Ecto neural progenitor cell (in vitro differentiated cells): ENCODE data around the gene XYLT1.

Experiments used
- DNase-seq: peaks from one replicate; pipeline ENCODE4 v3.0.0-alpha.2; 2018; ENCODE audit warnings: low spot score

XYLT1 gene

GRCh38 chr16:17333229-17333628 lies 137.5 kb downstream of the XYLT1 start:
- no peak for DNase-seq

DNA sequence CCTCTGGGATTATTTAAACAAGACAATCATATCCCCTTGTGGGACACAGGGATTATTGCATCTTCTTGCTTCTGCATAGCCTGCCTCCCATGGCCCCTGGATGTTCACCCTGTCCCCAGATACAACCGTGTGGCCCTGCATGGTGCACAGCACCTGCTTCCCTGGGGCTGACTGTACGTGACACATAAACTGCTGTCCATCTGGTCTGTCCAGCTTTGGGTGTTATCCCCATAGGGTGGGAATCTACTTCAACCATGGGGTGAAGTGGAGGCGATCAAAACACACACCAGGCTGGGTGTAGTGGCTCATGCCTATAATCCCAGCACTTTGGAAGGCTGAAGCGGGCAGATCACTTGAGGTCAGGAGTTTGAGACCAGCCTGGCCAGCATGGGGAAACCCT lies 138.8 kb downstream of the XYLT1 start:
- no peak for DNase-seq

- no peak for DNase-seq
Observed at GRCh38 chr16:17331071-17331607, 139.6 kb downstream of the XYLT1 start.

- DNase-seq, result no peak
Observed at GRCh38 chr16:17330044-17330443, 140.7 kb downstream of the XYLT1 start.

GRCh38 chr16:17329391-17329790 lies 141.4 kb downstream of the XYLT1 start:
- no peak for DNase-seq

GRCh38 chr16:17328932-17329331 lies 141.8 kb downstream of the XYLT1 start:
- DNase-seq, result no peak

GRCh38 chr16:17327664-17328335 lies 143.0 kb downstream of the XYLT1 start:
- DNase-seq, result no peak

GRCh38 chr16:17325476-17326143 lies 145.2 kb downstream of the XYLT1 start:
- DNase-seq, result no peak

DNA sequence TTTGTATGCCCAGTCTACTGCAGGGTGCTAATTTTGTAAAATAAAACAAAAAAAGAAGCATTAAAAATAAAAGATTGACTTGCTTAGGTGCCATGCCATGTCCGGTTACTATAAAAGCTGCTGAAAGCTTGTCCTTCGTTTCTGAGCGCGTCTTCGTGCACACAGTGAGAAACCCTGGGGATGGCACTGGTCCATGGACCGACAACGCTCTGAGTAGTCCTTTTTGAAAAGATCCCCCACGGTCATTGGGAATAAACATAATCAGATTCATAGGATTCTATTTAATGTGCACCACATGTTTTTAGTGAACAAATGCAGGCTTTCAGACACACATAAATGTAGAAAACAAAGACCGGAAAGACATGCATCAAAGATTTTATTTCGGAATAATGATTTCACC lies 146.3 kb downstream of the XYLT1 start:
- DNase-seq, result no peak

GRCh38 chr16:17323171-17323570 lies 147.6 kb downstream of the XYLT1 start:
- no peak for DNase-seq

DNA sequence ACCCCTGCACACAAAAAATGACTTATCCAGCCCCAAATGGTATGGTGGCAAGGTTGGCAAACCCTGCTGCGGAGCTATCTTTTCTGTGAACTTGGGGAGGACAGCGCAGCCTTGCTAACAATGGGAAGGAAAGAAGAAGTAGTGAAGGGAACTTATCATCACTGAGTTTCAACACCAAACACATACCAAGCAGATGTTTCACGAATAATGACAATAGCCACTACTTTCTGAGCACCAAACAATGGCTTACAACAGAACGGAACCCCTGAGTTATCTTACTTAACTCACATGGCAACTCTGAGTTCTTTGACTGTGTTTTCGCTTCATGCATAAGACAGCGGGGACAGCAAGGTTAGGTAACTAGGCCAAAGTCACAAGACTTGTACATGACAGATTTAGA lies 148.9 kb downstream of the XYLT1 start:
- no peak for DNase-seq

DNA sequence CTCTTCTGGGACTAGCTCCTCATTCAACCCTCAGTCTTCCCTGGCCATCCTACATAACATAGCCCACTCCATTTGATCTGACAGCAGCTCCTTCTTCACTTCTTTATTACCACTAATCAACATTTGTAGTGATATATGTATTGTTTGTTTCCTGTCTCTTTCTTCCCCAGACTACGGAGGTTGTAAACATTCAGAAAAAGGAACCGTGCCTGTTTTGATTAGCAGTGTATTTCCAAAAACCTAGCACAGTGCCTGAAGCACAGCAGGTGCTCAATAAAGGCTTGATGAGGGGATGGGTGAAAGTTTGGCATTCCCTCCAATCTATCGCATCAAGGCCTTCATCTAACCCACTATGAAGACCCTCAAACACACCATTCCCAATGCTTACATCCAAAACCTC lies 150.8 kb downstream of the XYLT1 start:
- no peak for DNase-seq

DNA sequence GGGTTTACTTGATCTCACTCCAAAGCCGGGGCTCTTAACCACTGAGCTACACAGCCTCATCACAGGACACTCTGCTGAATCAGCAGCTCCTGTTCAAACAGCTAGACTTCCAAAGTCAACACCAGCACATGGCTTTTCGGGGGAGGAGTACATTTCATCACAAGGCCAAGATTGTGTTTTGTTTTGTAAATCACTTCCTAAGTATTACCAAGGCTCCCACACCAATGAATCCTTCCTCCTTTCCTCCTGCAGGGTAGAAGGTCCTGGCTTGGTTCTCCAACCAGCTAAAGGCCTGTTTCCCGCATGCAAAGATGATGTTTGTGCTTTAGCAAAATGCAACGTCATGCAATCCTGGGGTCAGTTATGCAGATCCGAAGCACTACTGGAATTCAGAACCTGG lies 152.5 kb downstream of the XYLT1 start:
- no peak for DNase-seq

DNA sequence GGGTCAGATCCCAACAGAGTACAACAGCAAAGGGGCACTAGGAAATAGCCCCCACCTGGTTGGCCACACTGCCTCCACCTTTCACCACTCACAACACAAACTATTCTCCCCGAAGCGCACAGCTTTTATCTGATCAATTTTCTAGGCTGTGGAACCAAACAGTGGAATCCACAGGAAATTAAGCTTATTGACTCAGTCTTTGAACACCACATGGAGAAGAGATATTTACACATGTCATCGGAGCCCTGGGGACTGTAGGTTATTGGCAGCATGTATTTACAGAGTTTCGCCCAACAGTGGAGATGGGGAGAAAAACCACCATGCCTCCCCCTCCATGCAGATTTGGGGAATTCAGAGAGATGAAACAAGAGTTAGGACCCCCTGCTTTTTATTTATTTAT lies 154.8 kb downstream of the XYLT1 start:
- no peak for DNase-seq

- no peak for DNase-seq
Observed at GRCh38 chr16:17313793-17314547, 156.8 kb downstream of the XYLT1 start.

DNA sequence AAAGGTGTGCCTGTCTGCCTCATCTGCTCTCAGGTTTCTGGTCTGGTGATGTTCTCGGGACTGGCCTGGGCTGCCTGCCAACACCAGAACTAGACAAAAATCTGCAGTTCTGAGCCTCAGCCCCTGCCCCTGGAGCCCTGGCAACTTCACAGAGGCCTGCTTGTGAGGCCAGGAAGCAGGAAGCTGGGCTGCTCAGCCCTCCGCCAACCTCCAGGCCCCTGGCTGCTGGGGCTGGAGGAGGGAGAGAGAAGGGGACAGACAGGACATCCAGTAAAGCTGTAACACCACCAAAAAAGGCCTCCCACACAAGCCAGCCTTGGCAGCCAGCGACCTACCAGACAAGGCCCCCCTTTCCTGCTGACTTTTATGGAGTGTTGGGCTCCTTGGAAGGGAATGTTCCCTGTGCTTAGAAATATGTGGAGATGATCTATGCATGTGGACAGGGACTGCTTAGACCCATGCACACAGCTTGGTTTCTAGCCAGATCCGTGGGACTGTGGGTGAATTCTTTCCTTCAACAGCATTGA lies 157.6 kb downstream of the XYLT1 start:
- no peak for DNase-seq

DNA sequence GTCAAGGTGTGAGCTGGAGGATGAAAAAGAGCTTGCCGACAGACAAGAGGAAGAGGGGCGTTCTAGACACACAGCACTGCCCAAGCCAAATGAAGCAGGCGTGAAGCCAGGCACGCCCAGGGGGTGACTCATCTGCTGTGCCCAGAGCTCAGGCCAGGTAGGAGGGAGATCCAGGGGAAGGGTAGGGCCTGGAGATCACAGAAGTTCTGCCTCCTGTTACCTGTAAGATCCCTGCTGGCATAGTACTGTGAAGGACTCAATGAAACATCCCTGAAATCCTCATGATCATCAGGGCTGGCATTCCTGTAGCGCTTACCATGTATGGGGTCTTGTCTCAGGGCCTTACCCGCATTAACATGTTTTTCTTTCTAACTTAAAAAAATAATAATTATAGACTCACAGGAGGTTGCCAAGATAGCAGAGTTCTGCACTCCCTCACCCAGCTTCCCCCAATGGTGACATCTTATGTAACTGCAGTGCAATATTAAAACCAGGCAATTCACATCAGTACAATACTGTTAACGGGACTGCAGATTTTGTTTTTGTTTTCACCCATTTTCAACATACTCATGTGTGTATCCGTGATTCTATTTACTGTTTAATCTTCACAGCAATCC lies 158.6 kb downstream of the XYLT1 start:
- DNase-seq, result no peak

DNA sequence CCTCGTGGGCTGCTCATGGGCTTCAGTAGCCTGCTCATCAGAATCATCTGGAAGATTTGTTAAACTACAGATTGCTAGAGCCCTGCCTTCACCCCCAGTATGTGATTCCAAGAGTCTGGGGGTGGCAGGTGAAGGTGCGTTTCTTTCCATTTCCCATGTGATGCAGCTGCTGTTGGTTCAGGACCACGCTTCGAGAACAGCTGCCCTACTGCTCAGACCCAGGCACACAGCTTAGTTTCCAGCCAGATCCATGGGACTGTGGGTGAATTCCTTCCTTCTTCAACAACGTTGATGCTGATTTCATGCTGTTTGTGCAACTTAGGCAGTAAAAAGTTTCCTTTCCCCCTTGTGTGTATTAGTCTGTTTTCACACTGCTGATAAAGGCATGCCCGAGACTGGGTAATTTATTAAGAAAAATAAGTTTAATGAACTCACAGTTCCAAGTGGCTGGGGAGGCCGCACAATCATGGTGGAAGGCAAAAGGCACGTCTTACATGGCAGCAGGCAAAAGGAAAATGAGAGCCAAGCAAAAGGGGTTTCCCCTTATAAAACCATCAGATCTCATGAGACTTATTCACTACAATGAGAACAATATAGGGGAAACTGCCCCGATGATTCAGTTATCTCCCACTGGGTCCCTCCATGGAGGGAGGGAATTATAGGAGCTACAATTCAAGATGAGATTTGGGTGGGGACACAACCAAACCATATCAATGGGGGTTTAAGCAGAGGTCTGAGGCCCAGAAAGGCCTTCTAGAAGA lies 159.2 kb downstream of the XYLT1 start:
- DNase-seq, result no peak

DNA sequence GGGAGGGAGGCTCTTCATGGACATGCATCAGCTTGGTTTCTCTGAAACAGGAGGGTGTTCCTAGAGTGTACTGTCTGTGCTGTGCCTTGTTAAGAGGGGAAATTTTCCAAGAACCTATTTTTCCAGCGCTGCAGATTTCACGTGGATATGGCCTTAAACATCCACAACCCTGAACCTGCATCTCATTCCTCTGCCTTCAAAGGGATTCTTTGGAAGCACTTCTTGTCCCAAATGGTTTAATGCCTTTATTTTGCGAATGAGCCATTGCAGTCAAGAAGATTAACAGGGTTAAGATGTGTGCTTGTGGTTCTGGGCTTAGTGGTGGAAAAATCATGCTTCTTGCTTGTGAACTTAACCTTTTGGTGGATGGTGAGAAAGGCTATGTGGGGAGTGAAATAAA lies 161.2 kb downstream of the XYLT1 start:
- no peak for DNase-seq

GRCh38 chr16:17308186-17308585 lies 162.6 kb downstream of the XYLT1 start:
- no peak for DNase-seq

DNA sequence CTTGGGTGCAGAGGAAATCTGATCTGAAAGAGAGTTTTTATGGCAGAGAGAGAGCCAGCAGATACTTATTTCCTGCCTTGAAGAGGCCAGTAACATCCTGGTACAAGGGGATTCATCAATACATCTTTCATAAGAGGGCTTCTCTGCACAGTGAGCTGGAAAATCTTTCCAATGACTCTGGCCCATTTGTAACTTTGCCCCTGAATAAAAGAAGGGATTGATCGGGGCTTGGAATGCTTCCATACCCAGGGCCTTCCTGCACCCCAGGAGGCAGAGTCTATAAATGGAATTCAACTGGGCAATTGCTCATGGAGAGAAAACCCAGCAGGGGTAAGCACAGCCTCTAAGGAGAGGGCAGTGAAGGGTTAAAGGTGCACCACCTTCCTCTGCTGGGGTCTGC lies 163.3 kb downstream of the XYLT1 start:
- no peak for DNase-seq

DNA sequence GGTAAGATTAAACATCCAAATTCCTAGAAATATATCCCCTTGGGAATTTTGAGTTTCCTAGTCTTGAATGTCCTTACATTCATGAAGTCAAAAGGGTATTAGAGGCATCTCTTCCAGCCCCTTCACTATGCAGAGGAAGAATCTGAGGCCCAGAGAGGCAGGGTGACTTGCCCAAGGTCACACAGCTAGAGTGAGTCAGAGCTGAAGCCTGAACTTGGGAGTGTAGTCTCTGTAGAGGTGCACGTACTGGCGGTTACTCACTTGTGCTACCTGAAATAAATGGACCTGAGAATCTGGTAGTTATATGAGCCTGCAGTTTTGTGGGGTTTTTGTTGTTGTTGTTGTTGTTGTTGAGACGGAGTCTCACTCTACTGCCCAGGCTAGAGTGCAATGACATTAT lies 164.0 kb downstream of the XYLT1 start:
- no peak for DNase-seq
